IPS-18c (cell line): ENCODE measurements around the gene BAIAP2L1.

Experiments used
- H3K4me3 ChIP-seq: 2 replicates; pipeline ENCODE4 v1.7.0; 2013; ENCODE audit warnings: low read depth, mild to moderate bottlenecking, low read length, moderate library complexity; ENCODE audit not compliant: insufficient read depth
- H3K9me3 ChIP-seq: one replicate; pipeline ENCODE4 v1.6.1; 2013; ENCODE audit warnings: mild to moderate bottlenecking, low read length, moderate library complexity; ENCODE audit not compliant: control insufficient read depth, insufficient read depth

BAIAP2L1 gene

DNA sequence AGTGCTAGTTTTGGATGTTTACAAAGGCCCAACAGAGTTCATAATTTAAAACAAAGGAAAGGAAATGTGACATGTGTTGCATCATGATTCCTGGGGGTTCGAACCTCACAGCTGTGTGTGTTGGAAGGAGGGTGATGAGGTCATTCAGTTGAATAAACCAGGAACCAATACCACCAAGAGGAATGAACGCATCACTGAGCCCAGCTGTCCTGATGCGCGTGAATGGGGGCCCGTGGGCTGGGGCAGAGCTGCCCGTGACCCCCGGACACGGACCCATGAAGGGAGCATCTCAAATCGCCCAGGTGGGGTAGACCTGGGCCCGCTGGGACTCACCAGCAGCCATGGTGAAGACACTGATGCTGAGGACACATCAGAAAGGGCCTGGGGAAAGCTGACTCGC is 86.4 kb downstream of the BAIAP2L1 start:
- no peak overlapping the region for H3K4me3 ChIP-seq
- no peaks in the 10 kb centered on the region for H3K9me3 ChIP-seq

DNA sequence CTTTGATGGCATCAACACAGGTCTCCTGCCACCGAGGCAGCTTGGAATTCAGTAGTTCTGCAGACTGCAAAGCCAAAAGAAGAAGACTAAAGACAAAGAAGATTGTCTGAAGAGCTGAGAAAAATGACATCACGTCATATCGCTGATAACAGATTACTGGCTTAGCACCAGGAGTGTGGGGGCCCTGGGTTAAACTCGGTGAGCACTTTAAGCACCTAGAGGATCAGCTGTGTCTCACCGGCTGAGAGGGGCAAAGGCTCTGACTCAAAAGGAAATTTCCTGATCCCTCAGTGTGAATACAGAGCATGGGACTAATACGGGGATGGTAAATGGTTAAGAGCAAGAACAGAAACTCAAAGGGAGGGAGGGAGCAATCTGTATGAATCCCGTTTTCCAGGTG is 88.7 kb downstream of the BAIAP2L1 start:
- no peak overlapping the region for H3K4me3 ChIP-seq
- no peaks in the 10 kb centered on the region for H3K9me3 ChIP-seq

DNA sequence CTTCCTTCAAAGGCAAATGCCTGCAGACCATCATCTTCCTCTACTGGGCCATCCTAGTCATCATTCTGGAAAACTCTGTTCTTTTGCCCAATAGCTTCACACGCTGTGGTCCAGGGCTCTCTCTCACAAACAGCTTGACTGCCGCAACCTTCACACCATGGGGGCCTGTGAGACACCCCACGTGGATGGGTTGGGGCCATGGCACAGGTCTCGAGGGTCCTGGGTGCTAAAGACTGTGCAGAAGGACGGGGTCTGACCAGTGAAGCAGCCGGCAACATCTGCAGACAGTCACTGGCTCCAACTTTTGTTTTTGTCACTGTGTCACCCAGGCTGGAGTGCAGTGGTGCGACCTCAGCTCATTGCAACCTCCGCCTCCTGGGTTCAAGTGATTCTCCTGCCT is 91.3 kb downstream of the BAIAP2L1 start:
- Histone ChIP-seq H3K4me3 (no peak overlapping the region), H3K9me3 (no peaks in the 10 kb centered on the region)

DNA sequence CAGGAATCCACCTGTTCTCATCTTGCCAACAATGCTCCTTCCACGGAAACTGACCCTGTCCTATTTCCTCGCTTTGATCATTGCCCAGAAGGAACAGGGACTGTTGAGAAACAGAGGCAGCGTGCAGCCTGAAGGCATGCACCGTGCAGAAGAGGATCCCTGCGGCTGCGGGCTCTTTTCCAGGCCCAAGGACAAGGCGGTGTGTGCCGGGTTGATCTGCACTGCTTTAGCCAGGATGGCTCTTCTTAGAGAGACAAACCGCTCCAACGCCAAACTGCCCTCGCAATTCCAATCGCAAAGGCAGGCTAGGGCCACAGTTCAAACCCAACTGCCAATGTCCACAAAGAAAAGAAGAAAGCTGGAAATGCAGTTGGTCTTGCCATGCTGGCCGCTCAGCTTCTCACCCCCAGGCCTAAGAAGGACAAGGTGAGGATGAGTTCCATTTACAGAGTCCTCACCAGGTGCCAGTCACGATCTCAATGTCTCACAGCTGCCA is 92.9 kb downstream of the BAIAP2L1 start:
- no peak overlapping the region for H3K4me3 ChIP-seq
- H3K9me3 ChIP-seq: no peaks in the 10 kb centered on the region

DNA sequence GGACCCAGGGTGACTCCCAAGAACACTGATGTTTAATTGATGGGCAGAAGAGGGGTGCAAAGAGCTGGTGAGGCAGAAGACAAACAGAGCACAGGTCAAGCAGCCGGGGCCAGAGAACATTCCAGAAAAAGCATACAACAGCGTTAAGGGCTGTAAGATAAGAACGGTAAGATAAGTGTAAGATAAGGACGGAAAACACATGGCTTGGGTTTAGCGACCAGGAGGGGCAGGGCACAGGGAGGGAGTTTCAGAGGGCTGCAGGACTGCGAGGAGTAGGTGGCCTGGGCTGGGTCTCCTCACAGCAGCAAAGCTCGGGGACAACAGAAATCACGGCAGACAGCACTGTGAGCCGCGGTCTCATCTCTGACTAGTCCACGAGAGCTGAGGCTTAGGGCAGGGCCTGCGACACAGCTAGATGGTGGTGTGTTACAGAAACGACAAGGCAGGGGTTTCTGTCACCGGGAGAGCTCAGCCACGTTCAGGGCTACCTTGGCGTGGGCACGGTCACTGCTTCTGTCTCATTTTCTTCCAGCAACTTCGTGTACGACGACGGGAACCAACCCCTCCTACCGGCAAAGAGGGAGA is 94.8 kb downstream of the BAIAP2L1 start:
- H3K9me3 ChIP-seq: no peaks in the 10 kb centered on the region
- H3K4me3 ChIP-seq: no peak overlapping the region

DNA sequence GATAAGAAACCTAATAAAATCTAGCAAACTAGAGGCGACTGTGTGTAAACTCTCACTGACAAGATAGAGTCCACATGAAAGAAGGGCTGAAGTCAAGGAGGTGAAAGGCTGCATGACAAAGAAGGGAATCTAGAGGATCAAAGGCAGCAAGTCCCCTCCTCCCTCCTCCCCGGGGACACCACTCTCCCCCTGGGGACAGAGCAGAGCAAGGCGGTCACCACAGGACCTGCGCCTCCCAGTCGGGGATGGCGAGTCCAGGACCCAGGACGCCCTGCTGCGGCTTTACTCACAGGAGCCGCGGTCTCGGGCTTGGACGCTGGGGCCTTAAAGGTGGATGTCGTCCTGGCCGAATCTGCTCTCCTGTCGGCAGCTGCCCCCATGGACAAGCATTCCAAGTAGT is 97.0 kb downstream of the BAIAP2L1 start:
- peaks cover 2% of the 10 kb centered on the region for H3K9me3 ChIP-seq
- no peak overlapping the region for H3K4me3 ChIP-seq

DNA sequence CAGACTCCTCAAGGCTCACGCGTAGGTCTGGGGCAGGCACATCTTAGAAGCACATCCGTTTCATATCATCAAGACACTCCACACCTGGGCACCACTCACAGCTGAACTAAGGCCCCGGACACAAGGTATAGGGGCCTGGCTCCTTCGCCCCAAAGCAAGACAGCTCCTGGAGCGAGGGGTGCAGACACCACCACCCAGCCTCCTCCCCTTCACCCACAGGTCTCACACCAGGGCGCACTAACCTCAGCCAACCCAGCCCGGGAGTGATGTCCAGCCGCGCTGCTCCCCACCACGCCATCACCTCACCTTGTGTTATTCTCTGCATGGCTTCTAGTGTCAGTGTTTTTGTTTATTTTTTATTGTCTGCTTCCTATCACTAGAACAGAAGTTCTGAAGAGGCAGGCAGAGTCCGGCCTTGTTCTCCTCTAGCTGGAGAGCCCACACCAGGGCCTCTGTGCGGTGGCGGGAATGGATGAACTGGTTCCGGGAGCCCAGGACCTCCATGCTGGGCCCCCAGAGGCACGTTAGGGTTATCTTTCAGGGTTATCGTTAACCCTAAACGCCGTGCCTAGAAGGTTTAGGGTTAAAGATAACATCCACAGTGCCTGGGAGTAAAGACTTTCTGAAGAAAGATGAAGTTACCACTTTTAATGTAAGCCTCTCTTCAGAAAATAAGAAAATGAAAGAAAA is 97.6 kb downstream of the BAIAP2L1 start:
- no peak overlapping the region for H3K4me3 ChIP-seq
- peaks cover 2% of the 10 kb centered on the region for H3K9me3 ChIP-seq

DNA sequence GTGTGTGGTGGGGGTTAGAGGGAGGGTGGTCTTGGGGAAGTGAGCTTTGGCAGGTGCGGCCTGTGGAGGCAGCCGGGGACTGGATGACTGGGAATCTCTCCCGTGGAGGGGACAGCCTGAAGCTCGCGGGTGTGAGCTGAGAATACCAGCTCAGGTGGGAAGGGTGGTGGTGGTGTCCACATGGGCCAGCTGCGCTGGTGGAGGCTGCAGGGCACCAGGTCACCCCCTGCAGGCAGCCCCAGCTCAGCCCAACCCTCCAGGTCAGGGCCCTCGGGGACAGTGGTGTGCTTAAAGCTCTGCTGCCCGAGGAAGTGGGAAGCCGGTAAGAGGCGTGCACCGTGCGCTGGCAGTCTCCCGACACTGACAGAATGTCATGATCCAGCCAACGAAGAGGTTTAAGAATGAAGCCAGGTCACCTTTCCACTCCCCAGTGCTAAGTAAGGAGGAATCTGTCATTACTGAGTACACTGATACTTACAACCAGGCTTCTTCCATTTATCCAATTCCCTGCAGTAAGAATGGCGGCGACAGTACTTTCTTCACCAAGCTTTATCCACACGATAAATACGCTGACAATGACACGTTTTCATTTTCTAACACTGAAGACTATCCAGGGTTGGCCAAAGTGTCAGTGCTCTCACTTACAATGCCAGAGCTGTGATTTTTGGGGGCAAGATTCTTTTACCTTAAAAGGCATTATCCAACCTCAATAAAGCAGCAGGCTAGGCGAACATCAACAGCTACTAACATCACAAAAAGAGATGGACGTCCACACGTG is 99.0 kb downstream of the BAIAP2L1 start:
- H3K9me3 ChIP-seq: peaks cover 2% of the 10 kb centered on the region
- no peak overlapping the region for H3K4me3 ChIP-seq

DNA sequence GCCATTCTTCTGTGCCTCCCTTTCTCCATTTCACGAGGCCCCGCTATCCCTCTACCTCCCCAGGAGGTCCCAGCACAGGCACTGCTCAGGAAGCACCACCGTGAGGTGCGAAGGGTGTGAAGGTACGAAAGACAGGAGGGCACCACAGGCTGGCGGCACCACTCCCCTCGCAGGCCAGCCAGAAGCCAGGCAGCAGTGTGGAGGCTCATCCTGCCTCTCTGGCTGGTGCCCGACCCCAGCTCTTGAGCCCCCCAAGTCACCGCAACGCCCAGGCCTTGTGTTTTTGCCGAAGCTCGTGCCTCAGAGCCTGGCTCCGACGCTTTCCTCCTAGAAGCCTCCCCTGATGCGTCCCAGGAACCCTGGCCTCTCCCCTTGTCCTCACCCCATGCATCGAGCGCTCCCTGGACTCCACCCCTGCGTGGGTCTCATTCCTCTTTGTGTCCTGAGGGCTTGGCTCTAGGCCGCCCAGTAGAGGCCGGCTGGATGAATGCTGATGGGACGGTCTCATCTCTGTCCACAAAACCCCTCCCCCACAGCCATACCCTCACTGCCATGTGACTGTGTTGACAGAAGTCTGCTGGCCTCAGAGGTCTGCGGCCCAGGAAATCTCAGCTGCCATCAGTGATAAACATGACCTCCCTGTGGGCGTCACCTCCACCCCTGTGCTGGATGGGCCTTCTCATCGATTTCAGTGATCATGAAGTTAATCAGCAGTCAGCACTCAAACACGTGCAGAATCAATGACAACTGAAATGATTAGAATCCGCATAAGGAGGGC is 100.1 kb downstream of the BAIAP2L1 start:
- H3K4me3 ChIP-seq: no peak overlapping the region; the same call in 1 of the 2 replicates
- H3K9me3 ChIP-seq: peaks cover 2% of the 10 kb centered on the region

DNA sequence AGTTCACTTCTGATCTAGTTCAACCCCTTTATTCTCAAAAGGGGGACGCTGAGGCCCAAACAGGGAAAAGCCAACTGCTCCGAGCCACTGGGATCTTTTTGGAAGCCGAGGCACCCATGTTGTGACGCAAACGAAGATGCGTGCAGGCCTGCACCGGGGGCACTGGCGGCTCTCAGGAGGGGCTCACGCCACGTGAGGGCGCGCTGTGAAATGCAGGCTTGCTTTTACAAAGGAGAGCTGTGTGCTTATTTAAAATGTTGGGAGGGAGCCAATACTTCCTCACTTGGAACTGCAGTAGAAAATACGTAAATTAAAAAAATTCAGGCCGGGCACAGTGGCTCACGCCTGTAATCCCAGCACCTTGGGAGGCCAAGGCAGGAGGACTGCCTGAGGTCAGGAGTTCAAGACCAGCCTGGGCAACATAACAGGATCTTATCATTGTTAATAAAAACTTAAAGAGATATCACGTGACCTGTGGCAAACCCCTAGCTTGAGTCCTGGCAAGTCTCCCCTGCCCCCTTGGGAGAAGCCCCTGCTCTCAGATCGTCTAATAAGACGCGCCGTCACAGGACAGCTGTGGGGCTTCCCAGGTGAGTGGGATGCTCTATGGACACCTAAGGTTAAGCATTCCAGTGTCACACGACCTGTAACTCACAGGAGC is 103.1 kb downstream of the BAIAP2L1 start:
- H3K9me3 ChIP-seq: peaks cover 2% of the 10 kb centered on the region
- no peak overlapping the region for H3K4me3 ChIP-seq

DNA sequence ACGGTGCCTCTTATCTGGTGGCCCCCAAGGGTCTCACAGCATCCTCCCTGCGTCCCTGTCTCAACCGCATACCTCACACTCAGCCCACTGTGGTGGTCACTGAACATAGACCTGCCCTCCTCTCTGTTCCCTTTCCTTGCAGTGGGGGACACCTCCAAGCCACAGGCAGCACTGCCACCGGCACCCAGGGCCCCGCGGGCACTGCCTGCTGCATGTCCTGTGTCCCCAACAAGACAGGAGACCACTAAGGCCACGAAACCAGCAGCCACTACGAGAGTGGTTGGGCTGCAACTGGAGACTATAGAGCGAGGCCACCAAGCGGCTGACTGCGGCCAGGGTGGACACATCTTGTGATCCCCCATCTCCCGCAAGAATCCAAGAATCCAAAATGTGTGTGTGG is 104.1 kb downstream of the BAIAP2L1 start:
- H3K4me3 ChIP-seq: no peak overlapping the region
- H3K9me3 ChIP-seq: peaks cover 2% of the 10 kb centered on the region

DNA sequence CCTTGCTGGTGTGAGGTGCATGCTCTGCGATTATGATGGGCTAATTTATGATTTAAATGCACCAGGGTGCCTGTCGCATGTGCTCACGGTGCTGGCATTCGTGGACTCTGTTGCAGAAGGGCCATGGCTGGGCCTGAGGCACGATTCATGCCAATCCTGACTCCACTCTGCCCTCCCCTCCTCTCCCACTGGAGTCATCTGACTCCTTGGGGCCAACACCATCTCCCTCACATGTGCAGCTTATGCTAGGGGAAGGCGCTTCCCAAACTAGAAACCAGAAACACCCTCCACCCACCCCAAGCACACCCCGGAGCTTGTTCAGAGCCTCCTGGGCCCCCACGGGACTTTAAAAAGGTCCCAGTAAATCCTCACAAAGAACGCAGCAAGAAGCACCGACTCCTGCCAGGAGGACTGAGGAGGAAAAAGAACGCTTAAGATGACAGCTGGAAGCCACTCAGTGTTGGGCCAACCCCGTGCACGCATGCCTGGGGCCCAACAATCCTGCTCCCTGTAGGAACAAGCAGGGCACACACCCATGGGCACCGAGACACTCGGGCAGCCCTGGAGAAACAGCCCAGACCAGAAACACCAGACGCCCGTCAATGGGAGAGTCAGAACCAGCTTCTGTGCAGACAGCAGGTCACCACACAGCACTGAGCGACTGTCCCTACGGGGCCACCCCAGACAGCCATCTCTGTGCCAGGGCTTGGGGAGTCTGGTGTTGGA is 105.3 kb downstream of the BAIAP2L1 start:
- Histone ChIP-seq H3K4me3 (no peak overlapping the region), H3K9me3 (peaks cover 2% of the 10 kb centered on the region)

DNA sequence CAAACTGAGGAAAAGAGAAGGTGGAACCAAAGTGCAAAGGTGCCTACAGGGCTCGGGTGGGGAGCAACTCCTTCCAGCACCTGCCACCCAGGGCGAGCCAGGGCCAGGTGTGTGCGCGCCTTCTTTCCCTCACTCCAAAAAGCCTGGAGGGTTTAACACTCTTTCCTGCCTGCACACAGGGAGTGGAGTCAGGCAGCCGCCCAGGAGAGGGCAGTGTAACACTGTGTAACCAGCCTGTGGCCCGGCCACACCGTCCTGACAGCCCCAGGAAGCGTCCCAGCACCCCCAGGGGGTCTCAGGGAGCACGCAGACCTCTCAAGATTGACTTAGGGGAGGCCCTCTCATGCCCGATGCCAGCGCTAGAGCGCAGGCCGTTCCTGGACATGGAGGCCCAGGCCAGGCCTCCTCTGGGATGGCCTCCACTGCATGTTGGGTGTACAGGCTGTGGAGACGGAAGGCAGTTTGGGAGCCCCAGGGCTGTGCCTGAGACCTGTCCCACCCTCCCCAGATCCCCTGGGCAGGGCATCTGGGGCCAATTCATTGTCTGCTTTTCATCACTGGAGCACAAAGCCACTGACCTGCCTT is 106.0 kb downstream of the BAIAP2L1 start:
- H3K9me3 ChIP-seq: no peaks in the 10 kb centered on the region
- no peak overlapping the region for H3K4me3 ChIP-seq

DNA sequence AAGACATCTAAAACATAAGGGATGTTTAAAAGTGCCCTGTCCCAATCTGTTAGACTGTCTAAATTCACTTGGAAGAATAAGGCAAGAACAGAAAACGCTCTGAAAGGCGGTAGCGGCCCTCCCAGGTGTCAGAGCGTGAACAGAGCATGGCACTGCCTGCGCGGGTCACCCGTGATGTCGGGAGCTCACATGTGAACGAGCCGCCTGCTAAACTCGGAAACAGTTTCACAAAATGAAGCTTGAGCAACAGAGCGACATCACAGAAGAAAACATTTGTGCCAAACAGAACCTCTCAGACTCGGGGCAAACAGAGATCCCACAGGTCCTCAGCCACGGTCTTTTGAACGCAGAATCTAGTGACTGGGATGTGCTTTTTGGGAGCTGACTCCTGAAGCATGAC is 106.6 kb downstream of the BAIAP2L1 start:
- H3K4me3 ChIP-seq: no peak overlapping the region

DNA sequence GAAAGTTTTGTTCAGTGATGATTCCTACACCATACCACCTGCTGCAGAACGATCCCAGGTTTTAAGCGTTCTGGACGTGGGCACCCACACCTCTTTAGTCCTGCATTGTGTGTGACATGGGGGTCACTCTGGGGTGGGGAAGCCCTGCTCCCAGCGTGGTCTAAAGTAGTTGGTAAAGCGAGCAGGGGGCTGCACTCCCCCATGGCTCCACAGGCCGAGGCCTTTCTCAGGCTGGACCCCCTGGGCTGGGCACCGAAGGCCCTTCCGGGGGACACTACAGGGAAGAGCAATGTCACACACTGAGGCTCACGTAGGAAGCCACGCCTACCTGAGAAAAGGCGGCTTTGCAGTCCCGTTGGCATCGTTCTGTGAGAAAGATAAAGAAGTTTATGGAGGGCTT is 107.1 kb downstream of the BAIAP2L1 start:
- H3K4me3 ChIP-seq: no peak overlapping the region

More for the DNA sequence above, 106.6 kb downstream of the BAIAP2L1 start:
- H3K9me3 ChIP-seq: no peaks in the 10 kb centered on the region

DNA sequence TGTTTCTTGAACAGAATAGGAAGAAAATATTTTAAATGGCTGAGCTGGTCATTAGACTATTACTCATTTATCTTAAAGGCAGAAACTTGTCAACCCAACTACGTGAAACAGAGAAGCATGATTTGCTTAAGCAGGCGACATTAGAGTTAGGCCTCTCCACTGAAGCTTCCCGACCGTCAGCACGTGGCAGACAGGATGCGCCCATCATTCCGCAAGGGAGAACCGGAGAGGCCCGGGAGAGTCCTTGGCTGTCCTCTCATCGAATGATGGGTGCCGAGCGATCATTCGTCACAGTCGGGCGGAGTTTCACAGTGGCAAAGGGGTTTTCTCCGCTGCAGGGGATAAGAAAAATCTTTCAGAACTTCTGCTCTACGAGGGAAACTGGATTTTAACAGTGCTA is 107.6 kb downstream of the BAIAP2L1 start:
- no peaks in the 10 kb centered on the region for H3K9me3 ChIP-seq
- no peak overlapping the region for H3K4me3 ChIP-seq

More for the DNA sequence above, 107.1 kb downstream of the BAIAP2L1 start:
- no peaks in the 10 kb centered on the region for H3K9me3 ChIP-seq
